IMR-90 (cell line): ENCODE data around the gene RGS5. TPM values are rescaled to one million over a fixed set of nuclear protein-coding genes. Genes with fewer than 3 reads are reported as not detected.

Experiments
- ATAC-seq: fragments of 200-7000 bp; cut with Tn5 transposase; 2 replicates; pipeline ENCODE4 v1.9.1; 2020; ENCODE audit warnings: low read depth, mild to moderate bottlenecking, moderate library complexity
- BruUV-seq: library from RNA; stranded (reverse); fragments of 400-500 nt; replicated peaks from 2 replicates; lab custom pipeline; 2021; lab: Mats Ljungman, UMichigan
- CTCF ChIA-PET: fragments of 300-600 bp; formaldehyde crosslinking; extraction: SDS; loops from one replicate; lab custom pipeline; 2021; ENCODE audit warnings: antibody characterized with exemption; lab: Yijun Ruan, JAX
- POLR2A ChIA-PET: fragments of 300-600 bp; sonication (Branson Sonifier 250); formaldehyde crosslinking; loops from one replicate; lab custom pipeline; 2022; ENCODE audit warnings: antibody characterized with exemption; ENCODE audit not compliant: unreplicated experiment; lab: Charles Lee
- DNase-seq: peaks from one replicate; pipeline ENCODE4 v3.0.0; 2013
- H2AFZ ChIP-seq: replicated peaks from 2 replicates; pipeline ENCODE3; 2013; ENCODE audit warnings: low read length, mild to moderate bottlenecking; ENCODE audit not compliant: poor library complexity
- H2AK5ac ChIP-seq: 2 replicates; pipeline ENCODE4 v1.6.1; 2013; ENCODE audit warnings: low read depth, low read length, inconsistent platforms
- H2AK9ac ChIP-seq: replicated peaks from 2 replicates; pipeline ENCODE3; 2013; ENCODE audit warnings: mild to moderate bottlenecking, low read depth, low read length, moderate library complexity; ENCODE audit not compliant: poor library complexity
- H2BK120ac ChIP-seq: 2 replicates; pipeline ENCODE4 v1.6.1; 2013; ENCODE audit warnings: low read depth, low read length, inconsistent platforms
- H2BK15ac ChIP-seq: 3 replicates; pipeline ENCODE4 v1.6.1; 2013; ENCODE audit warnings: low read depth, low read length, inconsistent platforms
- H2BK20ac ChIP-seq: 2 replicates; pipeline ENCODE4 v1.6.1; 2013; ENCODE audit warnings: low read depth, mild to moderate bottlenecking, inconsistent platforms, low read length, moderate library complexity
- H2BK5ac ChIP-seq: 2 replicates; pipeline ENCODE4 v1.6.1; 2013; ENCODE audit warnings: mild to moderate bottlenecking, low read depth, low read length, inconsistent platforms; ENCODE audit not compliant: poor library complexity, severe bottlenecking
- H3K14ac ChIP-seq: replicated peaks from 2 replicates; pipeline ENCODE4 v1.6.1; 2013; ENCODE audit warnings: low read depth, low read length, inconsistent platforms
- H3K18ac ChIP-seq: 2 replicates; pipeline ENCODE4 v1.6.1; 2013; ENCODE audit warnings: low read depth, low read length, control low read depth
- H3K23ac ChIP-seq: 2 replicates; pipeline ENCODE4 v1.6.1; 2013; ENCODE audit warnings: low read depth, low read length, inconsistent platforms
- H3K27ac ChIP-seq: 2 replicates; pipeline ENCODE4 v1.5.1; 2013; ENCODE audit warnings: mild to moderate bottlenecking, control low read depth, low read length; ENCODE audit not compliant: insufficient read depth
- H3K27me3 ChIP-seq: 2 replicates; pipeline ENCODE4 v1.6.1; 2013; ENCODE audit warnings: low read length; ENCODE audit not compliant: control insufficient read depth, insufficient read depth
- H3K36me3 ChIP-seq: 2 replicates; pipeline ENCODE4 v1.6.1; 2013; ENCODE audit warnings: low read length, mixed read lengths; ENCODE audit not compliant: control insufficient read depth, insufficient read depth
- H3K4ac ChIP-seq: 2 replicates; pipeline ENCODE4 v1.6.1; 2013; ENCODE audit warnings: low read depth, low read length, inconsistent platforms
- H3K4me1 ChIP-seq: 2 replicates; pipeline ENCODE4 v1.6.1; 2013; ENCODE audit warnings: low read length, mixed read lengths; ENCODE audit not compliant: control insufficient read depth, insufficient read depth
- H3K4me2 ChIP-seq: 2 replicates; pipeline ENCODE4 v1.6.1; 2013; ENCODE audit warnings: low read depth, mild to moderate bottlenecking, control low read depth, low read length, moderate library complexity
- H3K4me3 ChIP-seq: 2 replicates; pipeline ENCODE4 v1.5.1; 2013; ENCODE audit warnings: low read depth, mild to moderate bottlenecking, control low read depth, low read length, moderate library complexity; ENCODE audit not compliant: insufficient read depth
- H3K56ac ChIP-seq: 2 replicates; pipeline ENCODE4 v1.6.1; 2013; ENCODE audit warnings: low read length, inconsistent platforms; ENCODE audit not compliant: insufficient read depth; ENCODE audit errors: extremely low read depth
- H3K79me1 ChIP-seq, 2 experiments: 2 replicates each; pipeline ENCODE4 v1.6.1; 2013; ENCODE audit warnings: low read length in 2 of 2, inconsistent platforms in 1 of 2, low read depth in 1 of 2
- H3K9ac ChIP-seq: 2 replicates; pipeline ENCODE4 v1.6.1; 2013; ENCODE audit warnings: low read depth, low read length, control low read depth
- H3K9me1 ChIP-seq: 2 replicates; pipeline ENCODE4 v1.6.1; 2013; ENCODE audit warnings: low read length, inconsistent platforms; ENCODE audit not compliant: insufficient read depth
- H3K9me3 ChIP-seq: 2 replicates; pipeline ENCODE4 v1.6.1; 2013; ENCODE audit warnings: low read length; ENCODE audit not compliant: control insufficient read depth, insufficient read depth
- H4K20me1 ChIP-seq: 2 replicates; pipeline ENCODE4 v1.6.1; 2013; ENCODE audit warnings: low read length, inconsistent platforms; ENCODE audit not compliant: insufficient read depth
- H4K5ac ChIP-seq: 2 replicates; pipeline ENCODE4 v1.6.1; 2013; ENCODE audit warnings: mild to moderate bottlenecking, low read depth, low read length, control low read depth
- H4K8ac ChIP-seq, 2 experiments: 2 replicates each; pipeline ENCODE4 v1.6.1; 2013; ENCODE audit warnings: low read depth in 2 of 2, low read length in 2 of 2, control low read depth in 1 of 2, inconsistent platforms in 1 of 2
- H4K91ac ChIP-seq: 2 replicates; pipeline ENCODE4 v1.6.1; 2013; ENCODE audit warnings: low read depth, low read length, inconsistent platforms; ENCODE audit not compliant: insufficient read depth
- BHLHE40 ChIP-seq: fragments of 150-350 bp; IDR thresholded peaks from 2 replicates; pipeline ENCODE4 v1.6.1; 2016; ENCODE audit warnings: mild to moderate bottlenecking, low read depth, low read length
- CEBPB ChIP-seq: IDR thresholded peaks from 2 replicates; pipeline ENCODE4 v1.6.1; 2012; ENCODE audit warnings: low read depth, low read length, improper control_type of control experiment
- CHD1 ChIP-seq: IDR thresholded peaks from 2 replicates; pipeline ENCODE4 v1.6.1; 2012; ENCODE audit warnings: low read depth, low read length, improper control_type of control experiment
- CTCF ChIP-seq: conservative IDR thresholded peaks from 2 replicates; pipeline ENCODE4 v1.5.1; 2012; ENCODE audit warnings: mild to moderate bottlenecking, low read depth, low read length, improper control_type of control experiment
- FOS ChIP-seq: fragments of 150-350 bp; IDR thresholded peaks from 2 replicates; pipeline ENCODE4 v1.6.1; 2016; ENCODE audit warnings: low read depth, low read length
- MAFK ChIP-seq: IDR thresholded peaks from 2 replicates; pipeline ENCODE4 v1.6.1; 2012; ENCODE audit warnings: low read depth, low read length, improper control_type of control experiment
- MAZ ChIP-seq: IDR thresholded peaks from 2 replicates; pipeline ENCODE4 v1.6.1; 2012; ENCODE audit warnings: low read depth, mild to moderate bottlenecking, low read length, improper control_type of control experiment, moderate library complexity, borderline replicate concordance
- NFE2L2 ChIP-seq: fragments of 150-350 bp; IDR thresholded peaks from 2 replicates; pipeline ENCODE4 v1.6.1; 2016; ENCODE audit warnings: low read depth, mild to moderate bottlenecking, low read length
- POLR2A ChIP-seq: IDR thresholded peaks from 2 replicates; pipeline ENCODE4 v1.6.1; 2012; ENCODE audit warnings: mild to moderate bottlenecking, low read depth, low read length
- RAD21 ChIP-seq: IDR thresholded peaks from 2 replicates; pipeline ENCODE4 v1.6.1; 2012; ENCODE audit warnings: low read length, improper control_type of control experiment
- RCOR1 ChIP-seq: IDR thresholded peaks from 2 replicates; pipeline ENCODE4 v1.6.1; 2012; ENCODE audit warnings: mild to moderate bottlenecking, low read length, improper control_type of control experiment; ENCODE audit not compliant: insufficient replicate concordance
- RFX5 ChIP-seq: IDR thresholded peaks from 2 replicates; pipeline ENCODE4 v1.8.0; 2012; ENCODE audit warnings: low read depth, mild to moderate bottlenecking, low read length, moderate library complexity
- SMC3 ChIP-seq: fragments of 150-350 bp; IDR thresholded peaks from 2 replicates; pipeline ENCODE4 v1.6.1; 2016; ENCODE audit warnings: low read depth, mild to moderate bottlenecking, antibody characterized with exemption, low read length, moderate library complexity
- dilution Hi-C: fragments of 300-500 bp; cut with HindIII; formaldehyde crosslinking; loops from one replicate; pipeline ENCODE4 v1.14.3; 2018; ENCODE audit warnings: low sequenced_read_pairs; ENCODE audit not compliant: unreplicated experiment
- in situ Hi-C: fragments of 300-500 bp; cut with MboI; formaldehyde crosslinking; loops from 3 replicates; pipeline ENCODE4 v1.14.3; 2019; ENCODE audit warnings: low sequenced_read_pairs, inconsistent platforms, mixed read lengths
- intact Hi-C: fragments of 100-400 bp; cut with micrococcal nuclease; formaldehyde crosslinking; loops from 2 replicates; pipeline ENCODE4 v1.10.0; 2022
- polyA plus RNA-seq, 3 experiments: library from polyadenylated mRNA; depleted of rRNA; stranded (reverse); fragments of >200 nt; gene quantifications; 2 replicates each; pipeline ENCODE4 v1.2.3, GENCODE V29; 2012; ENCODE audit warnings: low replicate concordance in 1 of 3
- total RNA-seq: library from RNA; depleted of rRNA; stranded (reverse); fragments of >200 nt; gene quantifications from 2 replicates; pipeline ENCODE4 v1.2.3, GENCODE V29; 2012
- TF ChIP-seq, protein P1 (sequence below): fragments of 150-350 bp; IDR thresholded peaks from 2 replicates; pipeline ENCODE4 v1.6.1; 2016; ENCODE audit warnings: low read depth, mild to moderate bottlenecking, low read length, moderate library complexity, borderline replicate concordance

RGS5 gene
- total and polyA plus RNA-seq, 2 of the 4 experiments (the other 2 are of a cell fraction) = 21.4 to 40.0 TPM

DNA sequence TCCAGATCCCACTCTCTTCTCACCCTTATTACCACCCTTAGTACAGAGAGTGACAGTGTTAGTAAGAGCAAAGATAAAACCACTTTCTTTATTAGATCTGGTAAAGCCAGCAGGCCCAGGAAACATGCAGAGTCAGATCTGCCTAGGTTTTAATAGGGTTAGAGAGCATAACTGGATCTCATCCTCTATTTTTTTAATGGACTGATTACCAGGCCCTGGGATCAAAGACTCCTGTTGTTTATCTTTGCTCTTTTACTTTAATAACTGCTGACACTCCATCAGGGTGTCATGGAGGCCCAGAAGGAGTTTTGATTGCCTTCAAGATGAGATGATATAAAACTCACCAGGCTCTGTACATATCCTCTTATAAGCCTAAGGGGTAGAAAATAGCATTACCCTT lies 45.3 kb upstream of the RGS5 start:
- no peak overlapping the region for H3K18ac ChIP-seq
- H3K14ac ChIP-seq = no peak overlapping the region
- H3K9ac ChIP-seq = no peak overlapping the region
- no peak overlapping the region for H3K56ac ChIP-seq
- H2AK5ac ChIP-seq = no peak overlapping the region
- H4K20me1 ChIP-seq = no peaks in the 10 kb centered on the region
- H2AFZ ChIP-seq = no peak overlapping the region
- H3K4me1 ChIP-seq = no peaks in the 10 kb centered on the region
- BruUV-seq = no TSS peak
- no peaks in the 10 kb centered on the region for H3K79me1 ChIP-seq
- H2BK15ac ChIP-seq = no peak overlapping the region
- no peak overlapping the region for H2BK120ac ChIP-seq
- H3K4me2 ChIP-seq = no peak overlapping the region
- H4K8ac ChIP-seq = no peak overlapping the region
- no peaks in the 10 kb centered on the region for H3K36me3 ChIP-seq
- ATAC-seq (no peak), DNase-seq (no peak)
- H4K91ac ChIP-seq = no peak overlapping the region
- no peak overlapping the region for H2BK20ac ChIP-seq
- no peak overlapping the region for H3K4me3 ChIP-seq
- H3K23ac ChIP-seq = no peak overlapping the region
- H2BK5ac ChIP-seq = no peak overlapping the region
- no peak overlapping the region for H2AK9ac ChIP-seq
- in situ Hi-C loops = no loop called here
- H3K9me1 ChIP-seq = no peaks in the 10 kb centered on the region
- CTCF ChIA-PET = no interaction called here
- no peak overlapping the region for H3K4ac ChIP-seq
- no peak for TF ChIP-seq POLR2A
- no peak for TF ChIP-seq BHLHE40
- TF ChIP-seq CEBPB = no peak
- no peak for TF ChIP-seq RAD21
- TF ChIP-seq FOS = no peak
- TF ChIP-seq MAFK = no peak
- TF ChIP-seq CHD1 = no peak
- TF ChIP-seq, protein P1, sequence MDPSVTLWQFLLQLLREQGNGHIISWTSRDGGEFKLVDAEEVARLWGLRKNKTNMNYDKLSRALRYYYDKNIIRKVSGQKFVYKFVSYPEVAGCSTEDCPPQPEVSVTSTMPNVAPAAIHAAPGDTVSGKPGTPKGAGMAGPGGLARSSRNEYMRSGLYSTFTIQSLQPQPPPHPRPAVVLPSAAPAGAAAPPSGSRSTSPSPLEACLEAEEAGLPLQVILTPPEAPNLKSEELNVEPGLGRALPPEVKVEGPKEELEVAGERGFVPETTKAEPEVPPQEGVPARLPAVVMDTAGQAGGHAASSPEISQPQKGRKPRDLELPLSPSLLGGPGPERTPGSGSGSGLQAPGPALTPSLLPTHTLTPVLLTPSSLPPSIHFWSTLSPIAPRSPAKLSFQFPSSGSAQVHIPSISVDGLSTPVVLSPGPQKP = no peak
- TF ChIP-seq MAZ = no peak
- TF ChIP-seq RFX5 = no peak
- TF ChIP-seq SMC3 = no peak
- TF ChIP-seq RCOR1 = no peak
- no peak for TF ChIP-seq NFE2L2
- no peak for TF ChIP-seq CTCF
- H3K27me3 ChIP-seq = no peaks in the 10 kb centered on the region
- H3K9me3 ChIP-seq = no peaks in the 10 kb centered on the region
- H4K5ac ChIP-seq = no peak overlapping the region
- intact Hi-C loops = no loop called here
- dilution Hi-C loops = no loop called here
- no peak overlapping the region for H3K27ac ChIP-seq
- POLR2A ChIA-PET = no interaction called here
